ENCODE data around the gene C3. TPM values are rescaled to one million over a fixed set of nuclear protein-coding genes. Genes with fewer than 3 reads are reported as not detected.

Gene C3
- total RNA-seq, 1 donor from 2014 or later = 1.6 TPM

Other genes starting within 250 kb of the C3 start
- gene DENND1C, start 238.9 kb downstream of the C3 start, total RNA-seq = not detected in 2 replicates
- gene TUBB4A, start 218.3 kb downstream of the C3 start, total RNA-seq = not detected in 2 replicates
- gene TNFSF9, start 189.6 kb downstream of the C3 start, total RNA-seq = 0.40 and 0.65 TPM in 2 replicates
- 0.22 TPM in 1 of 2 replicates, not detected in the other for gene CD70, start 129.5 kb downstream of the C3 start, total RNA-seq
- gene TNFSF14, start 50.5 kb downstream of the C3 start, total RNA-seq = not detected in 2 replicates
- 42.1 and 58.3 TPM in 2 replicates for gene GPR108, start 16.9 kb upstream of the C3 start, total RNA-seq
- 17.7 and 20.4 TPM in 2 replicates for gene TRIP10, start 19.0 kb upstream of the C3 start, total RNA-seq
- gene SH2D3A, start 46.8 kb upstream of the C3 start, total RNA-seq = 2.2 and 3.0 TPM in 2 replicates
- gene VAV1, start 52.1 kb upstream of the C3 start, total RNA-seq = 0.22 TPM in 1 of 2 replicates, not detected in the other
- gene ADGRE1, start 166.9 kb upstream of the C3 start, total RNA-seq = not detected in 2 replicates